Upper lobe of left lung (tissue), 4 donors: ENCODE data around the gene HAPSTR1.

Source experiments
- CTCF ChIP-seq, 6 experiments: fragments of 450-650 bp in 4 of 6; fragments of 200-600 bp in 2 of 6; sonication (generic) in 2 of 6; IDR thresholded peaks; one replicate each; pipeline ENCODE4 v1.5.1; 2016 to 2019; ENCODE audit warnings: antibody characterized with exemption in 6 of 6
- EP300 ChIP-seq, 4 donors: sonication (generic); formaldehyde crosslinking; IDR thresholded peaks; one replicate each; pipeline ENCODE4 v1.5.1; 2017; ENCODE audit warnings: antibody characterized with exemption in 4 of 4, control low read depth in 2 of 4
- POLR2A ChIP-seq, 4 donors: fragments of 450-650 bp; IDR thresholded peaks; one replicate each; pipeline ENCODE4 v1.5.1; 2016 to 2017; ENCODE audit warnings: antibody characterized with exemption in 4 of 4, mild to moderate bottlenecking in 2 of 4

GRCh38 chr16:9056061-9056460 lies 35.4 kb upstream of the HAPSTR1 start:
- TF ChIP-seq CTCF (IDR thresholded peaks at IDR 0.05) (no peak), POLR2A (IDR thresholded peaks at IDR 0.05) (no peak), EP300 (IDR thresholded peaks at IDR 0.05) (no peak)
